ENCODE measurements around the gene ZNF396. TPM values are rescaled to one million over a fixed set of nuclear protein-coding genes. Genes with fewer than 3 reads are reported as not detected.

ZNF396 gene
- total and polyA plus RNA-seq, 2 experiments from 2014 or later: 0.31 to 0.36 TPM

DNA sequence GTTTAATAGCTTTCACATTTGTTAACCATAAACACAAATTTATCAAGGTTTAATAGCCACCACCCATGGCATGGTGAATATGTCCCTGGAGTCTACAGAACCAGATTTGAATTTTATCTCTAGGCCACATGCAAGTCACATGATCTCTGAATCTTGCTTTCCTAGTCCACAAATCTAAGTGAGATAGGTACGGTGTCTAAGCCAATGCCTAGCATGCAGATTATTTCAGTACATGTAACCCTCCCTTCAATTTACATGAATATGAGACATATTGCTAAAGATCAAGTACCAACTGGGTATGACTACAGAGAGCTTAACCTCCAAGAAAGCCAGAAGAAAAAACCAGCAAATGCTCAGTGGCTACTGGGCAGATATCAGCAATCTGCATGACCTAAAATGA, 42.9 kb downstream of the ZNF396 start:
- Histone ChIP-seq H3K79me2 (replicated peaks; ENCODE audit: insufficient read depth) (peaks cover 18% of the 10 kb centered on the region), H3F3A (replicated peaks; ENCODE audit: low read depth) (no peaks in the 10 kb centered on the region), H2AFZ (no peak overlapping the region), H3K36me3 (ENCODE audit: insufficient read depth) (peaks cover 33% of the 10 kb centered on the region), H3K4me2 (no peak overlapping the region), H3K27ac (ENCODE audit: low read depth) (no peak overlapping the region), H3K9me2 (ENCODE audit: insufficient read depth) (no peaks in the 10 kb centered on the region), H4K20me1 (replicated peaks; ENCODE audit: insufficient read depth) (peaks cover 4% of the 10 kb centered on the region; the same call in 1 of the 2 replicates), H3K4me1 (ENCODE audit: insufficient read depth) (no peaks in the 10 kb centered on the region), H3K27me3 (ENCODE audit: insufficient read depth) (no peaks in the 10 kb centered on the region), H3K4me3 (no peak overlapping the region)
- TF ChIP-seq STAT1 (IDR thresholded peaks at IDR 0.05; ENCODE audit: unreplicated experiment): no peak
- TF ChIP-seq POLR2AphosphoS5 (IDR thresholded peaks at IDR 0.05; ENCODE audit: low read depth): no peak
- TF ChIP-seq, protein P1, sequence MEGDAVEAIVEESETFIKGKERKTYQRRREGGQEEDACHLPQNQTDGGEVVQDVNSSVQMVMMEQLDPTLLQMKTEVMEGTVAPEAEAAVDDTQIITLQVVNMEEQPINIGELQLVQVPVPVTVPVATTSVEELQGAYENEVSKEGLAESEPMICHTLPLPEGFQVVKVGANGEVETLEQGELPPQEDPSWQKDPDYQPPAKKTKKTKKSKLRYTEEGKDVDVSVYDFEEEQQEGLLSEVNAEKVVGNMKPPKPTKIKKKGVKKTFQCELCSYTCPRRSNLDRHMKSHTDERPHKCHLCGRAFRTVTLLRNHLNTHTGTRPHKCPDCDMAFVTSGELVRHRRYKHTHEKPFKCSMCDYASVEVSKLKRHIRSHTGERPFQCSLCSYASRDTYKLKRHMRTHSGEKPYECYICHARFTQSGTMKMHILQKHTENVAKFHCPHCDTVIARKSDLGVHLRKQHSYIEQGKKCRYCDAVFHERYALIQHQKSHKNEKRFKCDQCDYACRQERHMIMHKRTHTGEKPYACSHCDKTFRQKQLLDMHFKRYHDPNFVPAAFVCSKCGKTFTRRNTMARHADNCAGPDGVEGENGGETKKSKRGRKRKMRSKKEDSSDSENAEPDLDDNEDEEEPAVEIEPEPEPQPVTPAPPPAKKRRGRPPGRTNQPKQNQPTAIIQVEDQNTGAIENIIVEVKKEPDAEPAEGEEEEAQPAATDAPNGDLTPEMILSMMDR (conservative IDR thresholded peaks at IDR 0.05; ENCODE audit: low read depth in 2 of 2): no peak
- no peak for TF ChIP-seq NANOG (IDR thresholded peaks at IDR 0.05; ENCODE audit: borderline replicate concordance)
- no peak for TF ChIP-seq EZH2phosphoT487 (IDR thresholded peaks at IDR 0.05; ENCODE audit: unreplicated experiment)
- no peak for TF ChIP-seq ZNF114 (CRISPR knock-in tag; IDR thresholded peaks at IDR 0.05)
- TF ChIP-seq, protein P2, sequence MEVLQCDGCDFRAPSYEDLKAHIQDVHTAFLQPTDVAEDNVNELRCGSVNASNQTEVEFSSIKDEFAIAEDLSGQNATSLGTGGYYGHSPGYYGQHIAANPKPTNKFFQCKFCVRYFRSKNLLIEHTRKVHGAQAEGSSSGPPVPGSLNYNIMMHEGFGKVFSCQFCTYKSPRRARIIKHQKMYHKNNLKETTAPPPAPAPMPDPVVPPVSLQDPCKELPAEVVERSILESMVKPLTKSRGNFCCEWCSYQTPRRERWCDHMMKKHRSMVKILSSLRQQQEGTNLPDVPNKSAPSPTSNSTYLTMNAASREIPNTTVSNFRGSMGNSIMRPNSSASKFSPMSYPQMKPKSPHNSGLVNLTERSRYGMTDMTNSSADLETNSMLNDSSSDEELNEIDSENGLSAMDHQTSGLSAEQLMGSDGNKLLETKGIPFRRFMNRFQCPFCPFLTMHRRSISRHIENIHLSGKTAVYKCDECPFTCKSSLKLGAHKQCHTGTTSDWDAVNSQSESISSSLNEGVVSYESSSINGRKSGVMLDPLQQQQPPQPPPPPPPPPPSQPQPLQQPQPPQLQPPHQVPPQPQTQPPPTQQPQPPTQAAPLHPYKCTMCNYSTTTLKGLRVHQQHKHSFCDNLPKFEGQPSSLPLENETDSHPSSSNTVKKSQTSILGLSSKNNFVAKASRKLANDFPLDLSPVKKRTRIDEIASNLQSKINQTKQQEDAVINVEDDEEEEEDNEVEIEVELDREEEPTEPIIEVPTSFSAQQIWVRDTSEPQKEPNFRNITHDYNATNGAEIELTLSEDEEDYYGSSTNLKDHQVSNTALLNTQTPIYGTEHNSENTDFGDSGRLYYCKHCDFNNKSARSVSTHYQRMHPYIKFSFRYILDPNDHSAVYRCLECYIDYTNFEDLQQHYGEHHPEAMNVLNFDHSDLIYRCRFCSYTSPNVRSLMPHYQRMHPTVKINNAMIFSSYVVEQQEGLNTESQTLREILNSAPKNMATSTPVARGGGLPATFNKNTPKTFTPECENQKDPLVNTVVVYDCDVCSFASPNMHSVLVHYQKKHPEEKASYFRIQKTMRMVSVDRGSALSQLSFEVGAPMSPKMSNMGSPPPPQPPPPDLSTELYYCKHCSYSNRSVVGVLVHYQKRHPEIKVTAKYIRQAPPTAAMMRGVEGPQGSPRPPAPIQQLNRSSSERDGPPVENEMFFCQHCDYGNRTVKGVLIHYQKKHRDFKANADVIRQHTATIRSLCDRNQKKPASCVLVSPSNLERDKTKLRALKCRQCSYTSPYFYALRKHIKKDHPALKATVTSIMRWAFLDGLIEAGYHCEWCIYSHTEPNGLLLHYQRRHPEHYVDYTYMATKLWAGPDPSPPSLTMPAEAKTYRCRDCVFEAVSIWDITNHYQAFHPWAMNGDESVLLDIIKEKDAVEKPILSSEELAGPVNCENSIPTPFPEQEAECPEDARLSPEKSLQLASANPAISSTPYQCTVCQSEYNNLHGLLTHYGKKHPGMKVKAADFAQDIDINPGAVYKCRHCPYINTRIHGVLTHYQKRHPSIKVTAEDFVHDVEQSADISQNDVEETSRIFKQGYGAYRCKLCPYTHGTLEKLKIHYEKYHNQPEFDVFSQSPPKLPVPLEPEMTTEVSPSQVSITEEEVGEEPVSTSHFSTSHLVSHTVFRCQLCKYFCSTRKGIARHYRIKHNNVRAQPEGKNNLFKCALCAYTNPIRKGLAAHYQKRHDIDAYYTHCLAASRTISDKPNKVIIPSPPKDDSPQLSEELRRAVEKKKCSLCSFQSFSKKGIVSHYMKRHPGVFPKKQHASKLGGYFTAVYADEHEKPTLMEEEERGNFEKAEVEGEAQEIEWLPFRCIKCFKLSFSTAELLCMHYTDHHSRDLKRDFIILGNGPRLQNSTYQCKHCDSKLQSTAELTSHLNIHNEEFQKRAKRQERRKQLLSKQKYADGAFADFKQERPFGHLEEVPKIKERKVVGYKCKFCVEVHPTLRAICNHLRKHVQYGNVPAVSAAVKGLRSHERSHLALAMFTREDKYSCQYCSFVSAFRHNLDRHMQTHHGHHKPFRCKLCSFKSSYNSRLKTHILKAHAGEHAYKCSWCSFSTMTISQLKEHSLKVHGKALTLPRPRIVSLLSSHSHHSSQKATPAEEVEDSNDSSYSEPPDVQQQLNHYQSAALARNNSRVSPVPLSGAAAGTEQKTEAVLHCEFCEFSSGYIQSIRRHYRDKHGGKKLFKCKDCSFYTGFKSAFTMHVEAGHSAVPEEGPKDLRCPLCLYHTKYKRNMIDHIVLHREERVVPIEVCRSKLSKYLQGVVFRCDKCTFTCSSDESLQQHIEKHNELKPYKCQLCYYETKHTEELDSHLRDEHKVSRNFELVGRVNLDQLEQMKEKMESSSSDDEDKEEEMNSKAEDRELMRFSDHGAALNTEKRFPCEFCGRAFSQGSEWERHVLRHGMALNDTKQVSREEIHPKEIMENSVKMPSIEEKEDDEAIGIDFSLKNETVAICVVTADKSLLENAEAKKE (CRISPR knock-in tag; IDR thresholded peaks at IDR 0.05): no peak
- TF ChIP-seq CREB1 (CRISPR knock-in tag; IDR thresholded peaks at IDR 0.05; ENCODE audit: low read depth): no peak
- TF ChIP-seq, protein P3, sequence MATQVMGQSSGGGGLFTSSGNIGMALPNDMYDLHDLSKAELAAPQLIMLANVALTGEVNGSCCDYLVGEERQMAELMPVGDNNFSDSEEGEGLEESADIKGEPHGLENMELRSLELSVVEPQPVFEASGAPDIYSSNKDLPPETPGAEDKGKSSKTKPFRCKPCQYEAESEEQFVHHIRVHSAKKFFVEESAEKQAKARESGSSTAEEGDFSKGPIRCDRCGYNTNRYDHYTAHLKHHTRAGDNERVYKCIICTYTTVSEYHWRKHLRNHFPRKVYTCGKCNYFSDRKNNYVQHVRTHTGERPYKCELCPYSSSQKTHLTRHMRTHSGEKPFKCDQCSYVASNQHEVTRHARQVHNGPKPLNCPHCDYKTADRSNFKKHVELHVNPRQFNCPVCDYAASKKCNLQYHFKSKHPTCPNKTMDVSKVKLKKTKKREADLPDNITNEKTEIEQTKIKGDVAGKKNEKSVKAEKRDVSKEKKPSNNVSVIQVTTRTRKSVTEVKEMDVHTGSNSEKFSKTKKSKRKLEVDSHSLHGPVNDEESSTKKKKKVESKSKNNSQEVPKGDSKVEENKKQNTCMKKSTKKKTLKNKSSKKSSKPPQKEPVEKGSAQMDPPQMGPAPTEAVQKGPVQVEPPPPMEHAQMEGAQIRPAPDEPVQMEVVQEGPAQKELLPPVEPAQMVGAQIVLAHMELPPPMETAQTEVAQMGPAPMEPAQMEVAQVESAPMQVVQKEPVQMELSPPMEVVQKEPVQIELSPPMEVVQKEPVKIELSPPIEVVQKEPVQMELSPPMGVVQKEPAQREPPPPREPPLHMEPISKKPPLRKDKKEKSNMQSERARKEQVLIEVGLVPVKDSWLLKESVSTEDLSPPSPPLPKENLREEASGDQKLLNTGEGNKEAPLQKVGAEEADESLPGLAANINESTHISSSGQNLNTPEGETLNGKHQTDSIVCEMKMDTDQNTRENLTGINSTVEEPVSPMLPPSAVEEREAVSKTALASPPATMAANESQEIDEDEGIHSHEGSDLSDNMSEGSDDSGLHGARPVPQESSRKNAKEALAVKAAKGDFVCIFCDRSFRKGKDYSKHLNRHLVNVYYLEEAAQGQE (IDR thresholded peaks at IDR 0.05; ENCODE audit: unreplicated experiment): no peak
- TF ChIP-seq EZH2 (IDR thresholded peaks at IDR 0.05; ENCODE audit: low read depth, unreplicated experiment): no peak
- TF ChIP-seq ZNF331 (CRISPR knock-in tag; IDR thresholded peaks at IDR 0.05; ENCODE audit: low read depth): no peak
- TF ChIP-seq, protein P4, sequence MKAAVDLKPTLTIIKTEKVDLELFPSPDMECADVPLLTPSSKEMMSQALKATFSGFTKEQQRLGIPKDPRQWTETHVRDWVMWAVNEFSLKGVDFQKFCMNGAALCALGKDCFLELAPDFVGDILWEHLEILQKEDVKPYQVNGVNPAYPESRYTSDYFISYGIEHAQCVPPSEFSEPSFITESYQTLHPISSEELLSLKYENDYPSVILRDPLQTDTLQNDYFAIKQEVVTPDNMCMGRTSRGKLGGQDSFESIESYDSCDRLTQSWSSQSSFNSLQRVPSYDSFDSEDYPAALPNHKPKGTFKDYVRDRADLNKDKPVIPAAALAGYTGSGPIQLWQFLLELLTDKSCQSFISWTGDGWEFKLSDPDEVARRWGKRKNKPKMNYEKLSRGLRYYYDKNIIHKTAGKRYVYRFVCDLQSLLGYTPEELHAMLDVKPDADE (IDR thresholded peaks at IDR 0.05): no peak
- no peak for TF ChIP-seq JUNB (IDR thresholded peaks at IDR 0.05; ENCODE audit: unreplicated experiment)
- ATAC-seq: no peak
- Mint-ChIP-seq H3K27ac (no peak overlapping the region), H3K27me3 (ENCODE audit: insufficient read depth, low read depth, poor library complexity) (peaks cover 2% of the 10 kb centered on the region), H3K36me3 (ENCODE audit: low read depth) (peaks cover 67% of the 10 kb centered on the region), H3K9me3 (no peaks in the 10 kb centered on the region), H3K4me3 (no peak overlapping the region), H3K4me1 (no peaks in the 10 kb centered on the region)
- no peak for DNase-seq (ENCODE audit: low spot score)

All from GM23338 (cell line).